AG04449 (cell line): ENCODE measurements around the gene HIPK3.

Experiments
- CTCF ChIA-PET: fragments of 350-600 bp; formaldehyde crosslinking; extraction: SDS; loops from one replicate; lab custom pipeline; 2021; ENCODE audit warnings: antibody characterized with exemption; lab: Yijun Ruan, JAX
- POLR2A ChIA-PET: fragments of 400-600, 350-600 bp; formaldehyde crosslinking; extraction: SDS; loops from one replicate; lab custom pipeline; 2020; ENCODE audit warnings: antibody characterized with exemption, inconsistent platforms; lab: Yijun Ruan, JAX
- DNase-seq: peaks from one replicate; pipeline ENCODE4 v3.0.0-alpha.2; 2010; ENCODE audit warnings: low read depth, low spot score
- H3K4me3 ChIP-seq: 2 replicates; pipeline ENCODE4 v1.5.1; 2011; ENCODE audit warnings: low read depth, mild to moderate bottlenecking, control low read depth, low read length
- CTCF ChIP-seq: IDR thresholded peaks from one replicate; pipeline ENCODE4 v1.5.1; 2011; ENCODE audit warnings: mild to moderate bottlenecking, moderate library complexity, low read length, control low read depth, inconsistent platforms; ENCODE audit not compliant: insufficient read depth; ENCODE audit errors: missing control alignments

The HIPK3 gene

GRCh38 chr11:33307984-33308383 lies 50.8 kb downstream of the HIPK3 start:
- no peak for DNase-seq
- H3K4me3 ChIP-seq: no peak overlapping the region
- ChIA-PET CTCF (no interaction called here), POLR2A (no interaction called here)
- no peak for TF ChIP-seq CTCF

GRCh38 chr11:33309118-33309517 lies 51.9 kb downstream of the HIPK3 start:
- H3K4me3 ChIP-seq: no peak overlapping the region
- POLR2A ChIA-PET: no interaction called here
- CTCF ChIA-PET: interaction anchor here (1.3 kb wide), 1 partner anchor 142 kb away, joined by 3 read pairs; no protein-coding TSS in a partner anchor
- no peak for TF ChIP-seq CTCF
- DNase-seq: no peak

- H3K4me3 ChIP-seq: no peak overlapping the region
- POLR2A ChIA-PET: no interaction called here
- DNase-seq: no peak
- TF ChIP-seq CTCF: no peak
- CTCF ChIA-PET: no interaction called here
Observed at GRCh38 chr11:33310720-33311500, 53.7 kb downstream of the HIPK3 start.

- CTCF ChIA-PET: interaction anchor here (0.7 to 1.0 kb wide), 2 partner anchors 10 to 150 kb away, joined by 3 to 4 read pairs; partner anchors contain the start of gene CSTF3
Observed at GRCh38 chr11:33311680-33312079, 54.5 kb downstream of the HIPK3 start.

GRCh38 chr11:33315822-33316221 lies 58.6 kb downstream of the HIPK3 start:
- POLR2A ChIA-PET: no interaction called here
- no peak for TF ChIP-seq CTCF
- CTCF ChIA-PET: interaction anchor here (1.3 to 1.8 kb wide), 2 partner anchors 11 to 14 kb away, joined by 4 to 8 read pairs; no protein-coding TSS in a partner anchor
- H3K4me3 ChIP-seq: no peak overlapping the region
- no peak for DNase-seq

More at GRCh38 chr11:33311680-33312079, 54.5 kb downstream of the HIPK3 start:
- no peak overlapping the region for H3K4me3 ChIP-seq
- DNase-seq: no peak
- no peak for TF ChIP-seq CTCF
- POLR2A ChIA-PET: interaction anchor here (0.6 kb wide), 1 partner anchor 28 kb away, joined by 6 read pairs; no protein-coding TSS in a partner anchor

GRCh38 chr11:33317662-33318061 lies 60.5 kb downstream of the HIPK3 start:
- ChIA-PET POLR2A (no interaction called here), CTCF (interaction anchor here (0.8 to 1.0 kb wide), 2 partner anchors 12 to 151 kb away, joined by 3 to 4 read pairs; no protein-coding TSS in a partner anchor)
- DNase-seq: no peak
- no peak for TF ChIP-seq CTCF
- H3K4me3 ChIP-seq: no peak overlapping the region
